A673 (cell line): ENCODE results near the gene ADSL.

Experiments
- EZH2 ChIP-seq: fragments of 200-600 bp; sonication (generic); IDR thresholded peaks from 2 replicates; pipeline ENCODE4 v1.6.1; 2017; ENCODE audit warnings: borderline replicate concordance, low read depth, mild to moderate bottlenecking, mixed read lengths, antibody characterized with exemption, low read length; ENCODE audit not compliant: poor library complexity, severe bottlenecking
- TF ChIP-seq, protein P1 (sequence below): fragments of 300-800, 200-600 bp; sonication (generic); conservative IDR thresholded peaks from 2 replicates; pipeline ENCODE4 v1.5.1; 2017; ENCODE audit warnings: low read depth, mild to moderate bottlenecking, antibody characterized with exemption, low read length, moderate library complexity, mixed read lengths

- TF ChIP-seq, protein P1, sequence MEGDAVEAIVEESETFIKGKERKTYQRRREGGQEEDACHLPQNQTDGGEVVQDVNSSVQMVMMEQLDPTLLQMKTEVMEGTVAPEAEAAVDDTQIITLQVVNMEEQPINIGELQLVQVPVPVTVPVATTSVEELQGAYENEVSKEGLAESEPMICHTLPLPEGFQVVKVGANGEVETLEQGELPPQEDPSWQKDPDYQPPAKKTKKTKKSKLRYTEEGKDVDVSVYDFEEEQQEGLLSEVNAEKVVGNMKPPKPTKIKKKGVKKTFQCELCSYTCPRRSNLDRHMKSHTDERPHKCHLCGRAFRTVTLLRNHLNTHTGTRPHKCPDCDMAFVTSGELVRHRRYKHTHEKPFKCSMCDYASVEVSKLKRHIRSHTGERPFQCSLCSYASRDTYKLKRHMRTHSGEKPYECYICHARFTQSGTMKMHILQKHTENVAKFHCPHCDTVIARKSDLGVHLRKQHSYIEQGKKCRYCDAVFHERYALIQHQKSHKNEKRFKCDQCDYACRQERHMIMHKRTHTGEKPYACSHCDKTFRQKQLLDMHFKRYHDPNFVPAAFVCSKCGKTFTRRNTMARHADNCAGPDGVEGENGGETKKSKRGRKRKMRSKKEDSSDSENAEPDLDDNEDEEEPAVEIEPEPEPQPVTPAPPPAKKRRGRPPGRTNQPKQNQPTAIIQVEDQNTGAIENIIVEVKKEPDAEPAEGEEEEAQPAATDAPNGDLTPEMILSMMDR = no peak
- no peak for TF ChIP-seq EZH2
Measured at GRCh38 chr22:40334899-40335298, 11.4 kb upstream of the ADSL start.
